Smooth muscle cell of the brain vasculature (primary cell): ENCODE data around the gene LSM3.

Experiments used
- DNase-seq: peaks from one replicate; pipeline ENCODE4 v3.0.0-alpha.2; 2012; ENCODE audit warnings: low read depth, low spot score

Gene LSM3

DNA sequence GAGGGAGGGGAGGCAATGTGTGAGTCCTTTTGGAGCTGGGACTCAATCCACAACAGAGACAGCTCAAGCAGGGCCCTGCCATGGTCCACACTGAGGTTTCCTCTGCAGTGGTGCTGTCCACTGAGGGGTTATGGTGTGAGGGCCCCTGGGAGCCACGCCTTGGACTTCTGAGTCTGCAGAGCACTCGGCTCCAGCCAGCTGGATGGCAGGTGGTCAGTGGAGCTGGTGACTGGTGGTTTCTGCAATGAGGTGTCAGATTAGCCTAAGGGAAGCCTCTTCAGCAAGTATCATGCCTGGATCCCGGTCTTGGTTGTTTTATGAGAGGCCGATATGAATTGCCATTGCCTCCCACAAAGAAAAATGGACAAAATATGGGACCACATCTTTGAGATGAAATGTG lies 21.7 kb downstream of the LSM3 start:
- no peak for DNase-seq

DNA sequence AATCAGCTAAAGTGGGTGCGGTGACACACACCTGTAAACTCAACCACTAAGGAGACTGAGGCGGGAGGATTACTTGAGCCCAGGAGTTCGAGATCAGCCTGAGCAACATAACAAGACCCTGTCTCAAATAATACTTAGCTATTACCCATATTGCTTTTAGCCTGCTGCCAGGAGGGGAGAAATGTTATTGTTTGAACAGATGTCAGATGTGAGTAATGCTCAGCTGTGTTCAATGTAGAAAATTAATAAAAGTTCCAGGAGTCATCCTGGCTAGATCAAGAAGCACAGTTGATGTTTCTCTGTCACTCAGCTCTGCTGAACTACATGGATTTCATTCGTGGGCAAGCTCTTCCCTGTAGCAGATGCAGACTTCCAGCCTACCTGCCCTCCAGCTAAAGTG lies 22.2 kb downstream of the LSM3 start:
- DNase-seq: no peak

DNA sequence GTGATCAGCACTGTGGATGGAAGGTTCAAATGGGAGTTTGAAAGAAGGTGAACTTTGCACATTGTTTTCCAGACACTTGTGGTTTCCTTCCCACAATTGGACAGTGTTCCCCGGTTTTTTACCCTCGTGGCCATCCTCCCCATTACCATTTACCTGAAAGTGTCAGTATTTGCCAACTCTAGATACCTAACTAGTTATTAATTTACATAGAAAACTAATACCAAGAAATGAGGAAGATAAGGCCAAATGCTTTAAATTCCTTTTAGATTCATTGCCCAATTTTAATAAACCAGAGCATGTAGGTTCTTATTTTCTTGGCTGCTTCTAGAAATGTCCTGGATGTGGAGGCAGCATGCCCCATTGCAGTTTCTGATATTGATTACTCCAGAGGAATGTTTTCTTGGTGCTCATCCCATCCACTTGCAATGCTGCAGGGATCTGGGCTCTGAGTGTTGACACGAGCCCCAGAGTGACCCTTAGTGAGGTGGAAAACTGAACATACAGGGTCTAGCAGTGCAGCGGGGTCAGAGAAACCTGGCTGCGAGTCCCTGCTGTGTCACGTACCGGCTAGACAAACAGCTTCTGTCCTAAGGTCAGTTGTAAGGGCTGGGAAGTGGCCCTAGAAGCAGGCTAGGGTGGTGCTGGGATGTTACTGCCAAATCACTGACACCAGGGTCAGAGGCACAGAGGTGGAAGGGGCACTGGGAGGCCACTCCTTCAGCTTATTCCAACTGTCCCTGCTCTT lies 23.5 kb downstream of the LSM3 start:
- no peak for DNase-seq

DNA sequence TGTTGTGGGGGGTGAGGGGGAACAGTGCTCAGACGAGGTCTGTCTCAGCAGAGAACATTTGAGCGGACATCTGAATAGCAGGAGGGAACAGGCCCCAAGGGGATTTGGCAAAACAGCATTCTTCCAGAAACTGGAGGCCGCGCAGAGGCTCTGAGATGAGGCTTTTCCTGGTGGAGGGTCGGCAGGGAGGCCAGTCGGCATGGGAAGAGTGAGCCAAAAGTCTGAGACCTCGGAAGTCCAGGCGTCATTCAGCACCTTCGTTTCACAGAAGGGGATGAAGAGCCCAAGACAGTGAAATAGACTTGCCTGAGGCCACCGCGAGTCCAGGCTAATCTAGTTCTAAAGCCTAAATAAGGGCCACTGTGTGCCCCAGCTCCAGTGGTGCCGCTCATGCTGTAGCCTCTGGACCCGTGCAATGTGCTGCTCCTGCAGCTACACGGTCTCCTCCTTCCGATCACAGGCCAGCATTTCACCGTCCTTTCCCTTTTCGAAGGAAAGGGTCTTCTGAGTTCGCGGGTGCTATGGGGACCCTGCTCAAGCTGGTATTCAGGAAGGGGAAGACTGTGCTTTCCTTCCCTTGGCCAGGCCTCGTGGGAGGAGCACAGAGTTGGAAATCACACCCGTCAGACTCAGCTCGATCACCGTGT lies 24.4 kb downstream of the LSM3 start:
- no peak for DNase-seq

GRCh38 chr3:14203521-14204079 lies 25.0 kb downstream of the LSM3 start:
- no peak for DNase-seq

- DNase-seq: no peak
Observed at GRCh38 chr3:14204515-14205284, 26.1 kb downstream of the LSM3 start.

- DNase-seq: no peak
Observed at GRCh38 chr3:14206548-14207177, 28.0 kb downstream of the LSM3 start.

GRCh38 chr3:14208168-14208567 lies 29.6 kb downstream of the LSM3 start:
- no peak for DNase-seq

DNA sequence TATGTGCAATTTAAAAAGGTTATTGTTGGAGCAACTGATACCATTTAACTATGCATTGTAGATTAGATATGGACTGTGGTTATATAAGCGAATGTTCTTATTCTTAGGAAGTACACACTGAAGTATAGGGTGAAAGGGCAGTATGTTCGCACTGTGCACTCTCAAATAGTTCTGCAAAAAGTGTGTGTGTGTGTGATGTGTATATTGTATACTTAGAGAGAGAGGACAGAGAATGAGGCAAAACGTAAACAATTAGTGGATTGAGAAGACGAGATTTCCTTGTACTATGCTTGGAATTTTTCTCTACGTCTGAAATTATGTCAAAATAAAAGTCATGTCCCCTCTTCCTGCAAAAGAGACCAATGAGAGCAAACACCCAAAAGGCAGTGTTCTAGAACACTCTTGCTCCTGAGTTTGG lies 30.4 kb downstream of the LSM3 start:
- no peak for DNase-seq

- DNase-seq: no peak
Observed at GRCh38 chr3:14209581-14210289, 31.1 kb downstream of the LSM3 start.

GRCh38 chr3:14210290-14210688 lies 31.7 kb downstream of the LSM3 start:
- no peak for DNase-seq

- no peak for DNase-seq
Observed at GRCh38 chr3:14210843-14211594, 32.4 kb downstream of the LSM3 start.

DNA sequence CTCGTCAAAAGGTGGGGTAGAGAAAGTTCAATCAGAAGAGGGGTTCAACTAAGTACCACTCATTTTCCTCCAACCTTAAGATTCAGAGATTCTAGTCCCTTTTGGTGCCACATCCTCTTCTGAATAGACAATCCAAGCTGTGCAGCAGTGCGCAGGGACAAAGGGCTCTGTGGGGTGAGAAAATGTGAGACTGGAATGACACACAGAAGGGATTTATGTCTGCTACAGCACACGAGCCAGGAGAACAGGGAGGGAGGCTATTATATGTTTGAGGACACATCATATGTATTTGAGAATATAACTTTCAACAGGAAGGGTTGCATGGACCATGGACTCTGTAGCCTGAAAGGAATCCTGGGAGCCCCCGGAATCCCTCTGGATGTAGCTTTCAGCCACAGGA lies 33.0 kb downstream of the LSM3 start:
- DNase-seq: no peak

- no peak for DNase-seq
Observed at GRCh38 chr3:14212032-14212431, 33.4 kb downstream of the LSM3 start.

- DNase-seq: no peak
Observed at GRCh38 chr3:14213066-14213774, 34.6 kb downstream of the LSM3 start.

DNA sequence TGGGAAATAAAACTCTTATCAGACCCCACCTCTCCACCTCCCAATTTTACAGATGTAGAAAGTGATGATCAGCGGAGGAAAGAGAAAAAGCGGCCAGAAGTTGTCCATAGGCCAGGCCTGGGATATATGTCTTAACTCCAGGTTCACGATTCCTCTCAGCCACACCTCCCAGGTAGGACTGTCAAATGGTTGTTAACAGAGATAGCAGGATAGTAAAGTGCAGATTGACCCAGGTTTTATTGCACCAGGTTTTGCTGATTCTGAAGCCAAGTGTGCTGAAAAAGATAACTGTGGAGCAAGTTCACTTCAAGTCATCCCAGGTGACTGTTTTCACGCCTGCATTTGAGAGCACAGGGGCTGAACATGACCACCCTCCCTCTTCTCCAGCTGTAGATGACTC lies 36.1 kb downstream of the LSM3 start:
- DNase-seq: no peak

GRCh38 chr3:14216257-14217048 lies 37.8 kb downstream of the LSM3 start:
- peak; percentile 52 for DNase-seq

- DNase-seq: no peak
Observed at GRCh38 chr3:14218355-14218754, 39.7 kb downstream of the LSM3 start.

DNA sequence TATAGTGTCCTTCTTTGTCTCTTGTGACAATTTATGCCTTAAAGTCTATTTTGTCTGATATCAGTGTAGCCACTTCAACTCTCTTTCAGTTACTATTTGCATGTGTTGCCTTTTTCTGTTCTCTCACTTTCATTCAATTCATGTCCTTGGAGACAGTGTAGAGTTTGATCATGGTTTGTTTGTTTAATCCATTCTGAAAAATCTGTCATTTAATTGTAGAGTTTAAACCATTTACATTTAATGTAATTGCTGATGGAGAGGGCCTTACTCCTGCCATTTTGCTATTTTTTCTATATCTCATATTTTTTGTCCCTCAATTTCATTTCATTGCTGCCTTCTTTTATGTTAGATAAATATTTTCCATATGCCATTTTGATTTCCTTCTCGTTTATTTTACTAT lies 42.3 kb downstream of the LSM3 start:
- DNase-seq: no peak
